ENCODE results near the gene GPX5.

- TF ChIP-seq EZH2 (IDR thresholded peaks at IDR 0.05; ENCODE audit: borderline replicate concordance) (no peak), CTCF (IDR thresholded peaks at IDR 0.05; ENCODE audit: poor library complexity) (no peak), EZH2phosphoT487 (IDR thresholded peaks at IDR 0.05; ENCODE audit: low read depth, severe bottlenecking, unreplicated experiment) (no peak)
These were observed 11.4 kb downstream of the GPX5 start for GRCh38 chr6:28537065-28537464.
